A549 (cell line): ENCODE measurements around the gene SPACA7. TPM values are rescaled to one million over a fixed set of nuclear protein-coding genes. Genes with fewer than 3 reads are reported as not detected.

Experiments
- ATAC-seq, 2 experiments: fragments of 200-7000 bp in 1 of 2; fragments of >200 bp in 1 of 2; cut with Nextera tagmentation in 1 of 2; cut with Tn5 transposase in 1 of 2; 3 replicates each; pipeline versions ENCODE4 v1.8.0 to v1.9.1; 2018 to 2020; ENCODE audit warnings: mild to moderate bottlenecking in 1 of 2, moderate library complexity in 1 of 2
- CTCF ChIA-PET: fragments of 300-600 bp; sonication (Branson Sonifier 250); formaldehyde crosslinking; extraction: SDS; loops from one replicate; lab custom pipeline; 2021; ENCODE audit warnings: antibody characterized with exemption, inconsistent platforms; lab: Yijun Ruan, JAX
- POLR2A ChIA-PET: fragments of 350-600 bp; formaldehyde crosslinking; extraction: SDS; loops from one replicate; lab custom pipeline; 2021; ENCODE audit warnings: antibody characterized with exemption, inconsistent platforms; lab: Yijun Ruan, JAX
- DNase-seq, 2 experiments: peaks; one replicate each; pipeline versions ENCODE4 v3.0.0 to v3.0.0-alpha.2; 2011 to 2016; ENCODE audit warnings: low read depth in 1 of 2, low spot score in 1 of 2
- FAIRE-seq: peaks from 2 replicates; lab custom pipeline; 2011; peaks lifted over from hg19 to GRCh38; lab: Jason Lieb, UNC
- H3K27ac ChIP-seq, 2 experiments: fragments of >200 bp; sonication (Bioruptor Twin); formaldehyde crosslinking; 3 replicates each; pipeline ENCODE4 v1.5.1; 2016 to 2017
- H3K4me1 ChIP-seq: fragments of >200 bp; sonication (Bioruptor Twin); formaldehyde crosslinking; 3 replicates; pipeline ENCODE4 v1.6.1; 2016
- H3K4me2 ChIP-seq: fragments of >200 bp; sonication (Bioruptor Twin); formaldehyde crosslinking; 3 replicates; pipeline ENCODE4 v1.6.1; 2016
- H3K4me3 ChIP-seq: fragments of >200 bp; sonication (Bioruptor Twin); formaldehyde crosslinking; 3 replicates; pipeline ENCODE4 v1.5.1; 2016
- H3K9me3 ChIP-seq: fragments of >200 bp; sonication (Bioruptor Twin); formaldehyde crosslinking; 3 replicates; pipeline ENCODE4 v1.6.1; 2016
- BCL3 ChIP-seq: fragments of >200 bp; sonication (Bioruptor Twin); formaldehyde crosslinking; IDR thresholded peaks from 3 replicates; pipeline ENCODE4 v1.6.1; 2016
- BHLHE40 ChIP-seq: IDR thresholded peaks from 2 replicates; pipeline ENCODE4 v1.6.1; 2012; ENCODE audit warnings: low read depth, low read length, inconsistent platforms
- CBX2 ChIP-seq: fragments of 200-600 bp; sonication (generic); IDR thresholded peaks from 2 replicates; pipeline ENCODE4 v1.6.1; 2016; ENCODE audit warnings: low read depth, mild to moderate bottlenecking, borderline replicate concordance
- CBX8 ChIP-seq: fragments of 200-600 bp; sonication (generic); IDR thresholded peaks from 2 replicates; pipeline ENCODE4 v1.6.1; 2016
- CEBPB ChIP-seq, 2 experiments: fragments of >200 bp in 1 of 2; sonication (Bioruptor Twin) in 1 of 2; formaldehyde crosslinking in 1 of 2; IDR thresholded peaks; 2 replicates each; pipeline ENCODE4 v1.6.1; 2012 to 2016
- CHD2 ChIP-seq: fragments of 150-350 bp; IDR thresholded peaks from 2 replicates; pipeline ENCODE4 v1.6.1; 2014; ENCODE audit warnings: low read length; ENCODE audit not compliant: partially characterized antibody
- CHD4 ChIP-seq: fragments of 200-600 bp; sonication (generic); IDR thresholded peaks from 2 replicates; pipeline ENCODE4 v1.6.1; 2016; ENCODE audit warnings: antibody characterized with exemption, mild to moderate bottlenecking, borderline replicate concordance
- EP300 ChIP-seq, 2 experiments: fragments of >200 bp; sonication (Bioruptor Twin); formaldehyde crosslinking; IDR thresholded peaks; 2 replicates in 1 of 2; 3 replicates in 1 of 2; pipeline ENCODE4 v1.6.1; 2016 to 2017
- FOSL2 ChIP-seq, 2 experiments: fragments of 450-650 bp in 1 of 2; fragments of >200 bp in 1 of 2; sonication (Bioruptor Twin) in 1 of 2; formaldehyde crosslinking; IDR thresholded peaks; 2 replicates each; pipeline versions ENCODE4 v1.5.0 to v1.6.1; 2016 to 2020; ENCODE audit warnings: mild to moderate bottlenecking in 1 of 2, moderate library complexity in 1 of 2
- FOXS1 ChIP-seq: fragments of 250-450 bp; sonication (Bioruptor Pico); IDR thresholded peaks from 2 replicates; pipeline ENCODE4 v1.5.0; 2020; ENCODE audit warnings: mild to moderate bottlenecking, moderate library complexity
- HEYL ChIP-seq: fragments of 250-450 bp; sonication (Bioruptor Pico); IDR thresholded peaks from 2 replicates; pipeline ENCODE4 v1.8.0; 2021; ENCODE audit warnings: mild to moderate bottlenecking, moderate library complexity
- HMGXB4 ChIP-seq: fragments of 250-450 bp; sonication (Bioruptor Pico); IDR thresholded peaks from 2 replicates; pipeline ENCODE4 v1.5.0; 2021; ENCODE audit warnings: mild to moderate bottlenecking, moderate library complexity, borderline replicate concordance
- HOXA7 ChIP-seq: fragments of 250-450 bp; sonication (Bioruptor Pico); IDR thresholded peaks from 2 replicates; pipeline ENCODE4 v1.5.0; 2020; ENCODE audit warnings: mild to moderate bottlenecking, moderate library complexity
- HOXB13 ChIP-seq: fragments of 250-450 bp; sonication (Bioruptor Pico); IDR thresholded peaks from 2 replicates; pipeline ENCODE4 v1.5.0; 2020; ENCODE audit warnings: low read depth, mild to moderate bottlenecking, moderate library complexity
- JUNB ChIP-seq: fragments of >200 bp; sonication (Bioruptor Twin); formaldehyde crosslinking; IDR thresholded peaks from 2 replicates; pipeline ENCODE4 v1.6.1; 2016
- MYC ChIP-seq: IDR thresholded peaks from 2 replicates; pipeline ENCODE4 v1.6.1; 2012; ENCODE audit warnings: mild to moderate bottlenecking, inconsistent platforms, low read length, improper control_type of control experiment, borderline replicate concordance
- NPAS2 ChIP-seq: fragments of 250-450 bp; sonication (Bioruptor Pico); IDR thresholded peaks from 2 replicates; pipeline ENCODE4 v1.8.0; 2022; ENCODE audit warnings: mild to moderate bottlenecking, moderate library complexity, borderline replicate concordance
- NR3C1 ChIP-seq: fragments of >200 bp; sonication (Bioruptor Twin); formaldehyde crosslinking; IDR thresholded peaks from 3 replicates; pipeline ENCODE4 v1.6.1; 2017
- PHF8 ChIP-seq: fragments of 200-600 bp; sonication (generic); IDR thresholded peaks from 2 replicates; pipeline ENCODE4 v1.6.1; 2016; ENCODE audit warnings: low read depth, mild to moderate bottlenecking, antibody characterized with exemption, moderate library complexity, borderline replicate concordance
- POLR2AphosphoS2 ChIP-seq: conservative IDR thresholded peaks from 2 replicates; pipeline ENCODE4 v1.6.1; 2012; ENCODE audit warnings: low read length, improper control_type of control experiment, inconsistent platforms
- RAD21 ChIP-seq, 2 experiments: fragments of >200 bp in 1 of 2; sonication (Bioruptor Twin) in 1 of 2; formaldehyde crosslinking in 1 of 2; IDR thresholded peaks in 1 of 2; conservative IDR thresholded peaks in 1 of 2; 2 replicates in 1 of 2; 3 replicates in 1 of 2; pipeline ENCODE4 v1.6.1; 2012 to 2018; ENCODE audit warnings: inconsistent platforms in 1 of 2
- RARB ChIP-seq: fragments of 250-450 bp; sonication (Bioruptor Pico); IDR thresholded peaks from 2 replicates; pipeline ENCODE4 v1.8.0; 2021; ENCODE audit warnings: mild to moderate bottlenecking, moderate library complexity
- REST ChIP-seq: fragments of 200-600 bp; sonication (generic); IDR thresholded peaks from 2 replicates; pipeline ENCODE4 v1.6.1; 2016; ENCODE audit warnings: antibody characterized with exemption, mild to moderate bottlenecking, moderate library complexity
- RFX5 ChIP-seq: fragments of 450-650 bp; IDR thresholded peaks from 2 replicates; pipeline ENCODE4 v1.7.1; 2014; ENCODE audit warnings: antibody characterized with exemption, mild to moderate bottlenecking, moderate library complexity
- SMC3 ChIP-seq: fragments of >200 bp; sonication (Bioruptor Twin); formaldehyde crosslinking; IDR thresholded peaks from 3 replicates; pipeline ENCODE4 v1.6.1; 2018; ENCODE audit warnings: inconsistent platforms
- USF2 ChIP-seq: fragments of 450-650 bp; IDR thresholded peaks from 2 replicates; pipeline ENCODE4 v1.6.1; 2014; ENCODE audit warnings: antibody characterized with exemption
- ZSCAN20 ChIP-seq: fragments of 250-450 bp; sonication (Bioruptor Pico); IDR thresholded peaks from 2 replicates; pipeline ENCODE4 v1.8.0; 2022; ENCODE audit warnings: mild to moderate bottlenecking, moderate library complexity
- WGBS: methylation state at CpG from one replicate; pipeline ENCODE4 v1.1.6; 2017; ENCODE audit errors: missing lambda C conversion rate; 5-methylcytosine and 5-hydroxymethylcytosine counted together
- polyA plus RNA-seq, 4 experiments: library from polyadenylated mRNA; depleted of rRNA in 3 of 4; stranded (reverse); fragments of >200 nt; fragmentation: RNase III in 1 of 4; extraction: RNeasy Plus Mini Kit Qiagen cat#74134 plus additional on column Dnase treatment in 1 of 4; gene quantifications; 2 replicates in 3 of 4; 3 replicates in 1 of 4; pipeline ENCODE4 v1.2.3, GENCODE V29; 2011 to 2017

The SPACA7 gene
- polyA plus RNA-seq, 2 of the 4 experiments (the other 2 are of a cell fraction), result not detected

GRCh38 chr13:112446347-112446861, 70.2 kb downstream of the SPACA7 start:
- ATAC-seq (no peak), DNase-seq (no peak), FAIRE-seq (no peak)
- WGBS, result 32% methylated on average over 6 of the region's 12 CpGs
- ChIA-PET POLR2A (no interaction called here), CTCF (interaction anchor here (8.4 kb wide), 1 partner anchor 972 kb away, joined by 113 read pairs; no protein-coding TSS in a partner anchor)
- H3K9me3 ChIP-seq, result no peaks in the 10 kb centered on the region
- no peak overlapping the region for H3K4me3 ChIP-seq
- H3K27ac ChIP-seq, result no peak overlapping the region
- H3K4me2 ChIP-seq, result no peak overlapping the region
- no peaks in the 10 kb centered on the region for H3K4me1 ChIP-seq
- TF ChIP-seq NR3C1 (no peak), POLR2AphosphoS2 (no peak), HOXA7 (CRISPR knock-in tag) (no peak), MYC (no peak), CHD2 (no peak), RFX5 (no peak), HMGXB4 (CRISPR knock-in tag) (no peak), SMC3 (no peak), CHD4 (no peak), BHLHE40 (no peak), REST (no peak), RARB (CRISPR knock-in tag) (no peak), FOSL2 (IDR thresholded peaks at IDR 0.05) (no peak), FOSL2 (CRISPR knock-in tag; IDR thresholded peaks at IDR 0.05) (no peak), ZSCAN20 (CRISPR knock-in tag) (no peak), BCL3 (no peak), PHF8 (no peak)

- POLR2A ChIA-PET, result no interaction called here
- Histone ChIP-seq H3K27ac (no peak overlapping the region), H3K4me2 (no peak overlapping the region), H3K4me1 (no peaks in the 10 kb centered on the region), H3K9me3 (no peaks in the 10 kb centered on the region), H3K4me3 (no peak overlapping the region)
- CTCF ChIA-PET, result interaction anchor here (8.4 kb wide), 1 partner anchor 972 kb away, joined by 113 read pairs; no protein-coding TSS in a partner anchor
- WGBS, result 68% methylated on average over 6 of the region's 14 CpGs
- ATAC-seq (no peak), FAIRE-seq (no peak), DNase-seq (no peak)
- TF ChIP-seq NPAS2 (CRISPR knock-in tag), result no peak
- TF ChIP-seq CBX8, result no peak
- TF ChIP-seq EP300 (IDR thresholded peaks at IDR 0.05), result no peak
- TF ChIP-seq NR3C1, result no peak
- no peak for TF ChIP-seq RFX5
- no peak for TF ChIP-seq CEBPB (IDR thresholded peaks at IDR 0.05)
- no peak for TF ChIP-seq HEYL
- TF ChIP-seq USF2, result no peak
- no peak for TF ChIP-seq RAD21 (conservative IDR thresholded peaks at IDR 0.05 in 1 of 2, IDR thresholded peaks at IDR 0.05 in 1 of 2)
- TF ChIP-seq FOXS1 (CRISPR knock-in tag), result no peak
- TF ChIP-seq JUNB, result no peak
- TF ChIP-seq REST, result no peak
- TF ChIP-seq CBX2, result no peak
- no peak for TF ChIP-seq HOXB13 (CRISPR knock-in tag)
Measured at GRCh38 chr13:112446867-112447266, 70.7 kb downstream of the SPACA7 start.
